Esophagus mucosa (tissue), 1 donor: ENCODE measurements around the gene SPIRE2. TPM values are rescaled to one million over a fixed set of nuclear protein-coding genes. Genes with fewer than 3 reads are reported as not detected.
"Not testable (repeated sequence)": the region's sequence is repeated elsewhere in the genome, so short reads cannot be mapped to it uniquely, and the experiment has no call there.

Source experiments
- ATAC-seq: fragments of 200-7000 bp; cut with Tn5 transposase; one replicate; pipeline ENCODE4 v1.9.1; 2020
- total RNA-seq: library from RNA; stranded (reverse); gene quantifications from one replicate; pipeline ENCODE4 v1.2.4, GENCODE V29; 2023
- donor health status: DM: yes; HTN: yes; CAD: no.

The SPIRE2 gene
- 3.9 TPM for total RNA-seq

- ATAC-seq: peak; percentile 74
Observed at GRCh38 chr16:89828199-89828869, at the start of gene SPIRE2. Gene SPIRE2 (plus strand): TSS chr16:89828475. CDS start chr16:89828551, 76 bp downstream.

- no peak for ATAC-seq
Observed at GRCh38 chr16:89779231-89779908, 48.9 kb upstream of the SPIRE2 start.

GRCh38 chr16:89779909-89780305, 48.4 kb upstream of the SPIRE2 start:
- ATAC-seq: no peak

GRCh38 chr16:89782489-89782888, 45.8 kb upstream of the SPIRE2 start:
- ATAC-seq: no peak

- not testable (repeated sequence) for ATAC-seq
Observed at GRCh38 chr16:89783952-89784351, 44.3 kb upstream of the SPIRE2 start.

GRCh38 chr16:89784406-89784805, 43.9 kb upstream of the SPIRE2 start:
- no peak for ATAC-seq

- no peak for ATAC-seq
Observed at GRCh38 chr16:89785523-89786155, 42.6 kb upstream of the SPIRE2 start.

- ATAC-seq: no peak
Observed at GRCh38 chr16:89786474-89787364, 41.6 kb upstream of the SPIRE2 start.

- ATAC-seq: no peak
Observed at GRCh38 chr16:89787365-89787805, 40.9 kb upstream of the SPIRE2 start.

GRCh38 chr16:89791278-89791995, 36.8 kb upstream of the SPIRE2 start:
- ATAC-seq: no peak

- not testable (repeated sequence) for ATAC-seq
Observed at GRCh38 chr16:89793092-89793491, 35.2 kb upstream of the SPIRE2 start.

GRCh38 chr16:89793955-89794354, 34.3 kb upstream of the SPIRE2 start:
- ATAC-seq: no peak

GRCh38 chr16:89795676-89796075, 32.6 kb upstream of the SPIRE2 start:
- ATAC-seq: no peak

- ATAC-seq: no peak
Observed at GRCh38 chr16:89796104-89796503, 32.2 kb upstream of the SPIRE2 start.

- ATAC-seq: no peak
Observed at GRCh38 chr16:89798126-89798525, 30.1 kb upstream of the SPIRE2 start.

GRCh38 chr16:89798832-89799370, 29.4 kb upstream of the SPIRE2 start:
- ATAC-seq: peak; percentile 55

GRCh38 chr16:89801800-89802199, 26.5 kb upstream of the SPIRE2 start:
- ATAC-seq: no peak

GRCh38 chr16:89805136-89805905, 23.0 kb upstream of the SPIRE2 start:
- ATAC-seq: no peak

- not testable (repeated sequence) for ATAC-seq
Observed at GRCh38 chr16:89806589-89807193, 21.6 kb upstream of the SPIRE2 start.

- ATAC-seq: no peak
Observed at GRCh38 chr16:89808475-89808874, 19.8 kb upstream of the SPIRE2 start.
